Subcutaneous abdominal adipose tissue (tissue), 5 donors: ENCODE data around the gene SMTNL2.
"Not testable (repeated sequence)": the region's sequence is repeated elsewhere in the genome, so short reads cannot be mapped to it uniquely, and the experiment has no call there.

Experiments used
- H3K27ac ChIP-seq: one replicate; pipeline ENCODE4 v1.7.0; 2013; ENCODE audit warnings: low read depth, mild to moderate bottlenecking, inconsistent platforms, low read length, moderate library complexity
- H3K27me3 ChIP-seq, 5 donors: one replicate each; pipeline ENCODE4 v1.7.0; 2013; ENCODE audit warnings: low read length in 5 of 5, inconsistent platforms in 1 of 5; ENCODE audit not compliant: control insufficient read depth in 5 of 5, insufficient read depth in 4 of 5
- H3K36me3 ChIP-seq, 5 donors: one replicate each; pipeline ENCODE4 v1.7.0; 2013; ENCODE audit warnings: low read length in 5 of 5; ENCODE audit not compliant: control insufficient read depth in 5 of 5, insufficient read depth in 5 of 5
- H3K4me1 ChIP-seq, 5 donors: one replicate each; pipeline ENCODE4 v1.7.0; 2013; ENCODE audit warnings: low read length in 5 of 5, mild to moderate bottlenecking in 3 of 5, moderate library complexity in 1 of 5; ENCODE audit not compliant: control insufficient read depth in 5 of 5, insufficient read depth in 5 of 5
- H3K4me3 ChIP-seq, 5 donors: one replicate each; pipeline ENCODE4 v1.7.0; 2013; ENCODE audit warnings: low read length in 5 of 5, low read depth in 1 of 5
- H3K9ac ChIP-seq, 5 donors: one replicate each; pipeline ENCODE4 v1.7.0; 2013; ENCODE audit warnings: low read length in 5 of 5, mild to moderate bottlenecking in 4 of 5, moderate library complexity in 3 of 5
- H3K9me3 ChIP-seq, 5 donors: one replicate each; pipeline ENCODE4 v1.7.0; 2013; ENCODE audit warnings: low read length in 5 of 5; ENCODE audit not compliant: control insufficient read depth in 5 of 5
- donor health status: healthy.
- donor health status: healthy.
- donor health status: healthy.
- donor health status: healthy.
- donor health status: healthy.

Gene SMTNL2

DNA sequence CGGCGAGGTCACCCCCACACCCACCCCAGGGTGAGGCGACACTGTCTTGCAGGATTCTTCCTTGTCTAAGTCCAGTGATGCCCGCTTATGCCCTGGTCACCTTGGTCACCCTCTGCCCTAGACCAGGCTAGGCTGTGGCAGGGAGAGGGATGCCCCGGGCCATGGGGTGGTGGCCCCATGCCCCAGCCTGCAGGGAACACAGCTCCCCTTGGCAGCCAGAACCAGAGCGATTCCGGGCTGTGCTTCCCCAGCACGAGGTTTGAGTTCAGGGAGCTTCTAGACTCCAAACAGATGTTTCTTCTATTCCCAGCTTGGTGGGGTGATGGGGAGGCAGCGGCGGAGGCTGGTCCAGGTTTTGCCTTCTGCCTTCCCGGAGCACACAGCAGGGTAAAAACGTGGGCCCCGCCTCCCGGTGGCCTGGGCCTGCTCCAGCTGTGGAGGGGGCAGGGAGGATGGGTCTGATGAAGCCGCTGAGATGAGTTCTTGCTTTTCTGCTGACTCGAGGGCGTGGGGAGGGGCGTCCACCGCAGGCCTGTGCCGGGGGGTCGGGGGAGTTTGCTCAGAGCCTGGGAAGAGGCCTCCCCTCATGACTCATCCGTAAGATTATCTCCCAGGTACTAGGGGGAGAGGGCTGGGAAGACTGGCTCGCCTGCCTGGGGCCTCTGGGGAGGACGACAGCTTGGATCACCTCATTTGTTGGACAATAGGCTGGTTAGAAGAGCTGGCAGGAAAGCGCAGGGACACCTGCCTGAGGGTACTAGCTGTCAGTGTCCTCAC, 15.4 kb downstream of the SMTNL2 start:
- Histone ChIP-seq H3K36me3 (no peaks in the 10 kb centered on the region), H3K9me3 (no peaks in the 10 kb centered on the region), H3K4me1 (peaks cover 3 to 20% (median 19%) of the 10 kb centered on the region in 5 donors)

DNA sequence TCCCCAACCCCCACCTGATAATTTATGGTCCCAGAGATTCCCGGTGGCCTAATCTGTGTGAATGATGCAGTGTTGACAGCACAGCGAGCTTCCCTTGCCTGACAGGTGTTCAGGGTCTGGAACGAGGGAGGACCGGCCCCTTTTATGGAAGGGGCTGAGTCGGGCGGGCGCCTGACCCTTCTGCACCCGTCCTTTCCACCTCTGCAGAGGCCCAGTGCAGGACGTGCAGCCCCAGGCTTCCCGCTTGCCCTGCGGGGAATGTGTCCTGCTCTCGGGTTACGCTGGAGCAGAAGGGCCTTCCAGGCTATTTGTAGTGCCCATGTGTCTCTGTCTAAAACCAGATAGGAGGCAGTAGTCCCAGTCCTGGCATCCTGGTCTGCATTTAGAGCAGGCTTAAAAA, 16.2 kb downstream of the SMTNL2 start:
- H3K36me3 ChIP-seq, result no peaks in the 10 kb centered on the region
- H3K27ac ChIP-seq, result no peak overlapping the region
- H3K4me1 ChIP-seq, result peaks cover 3 to 28% (median 26%) of the 10 kb centered on the region in 5 donors
- no peak overlapping the region for H3K4me3 ChIP-seq
- H3K9me3 ChIP-seq, result no peaks in the 10 kb centered on the region
- no peak overlapping the region for H3K9ac ChIP-seq
- H3K27me3 ChIP-seq, result peaks cover 0 to 7% (median 2%) of the 10 kb centered on the region in 5 donors

More for the DNA sequence above, 15.4 kb downstream of the SMTNL2 start:
- no peak overlapping the region for H3K9ac ChIP-seq
- H3K27me3 ChIP-seq, result peaks cover 0 to 7% (median 2%) of the 10 kb centered on the region in 5 donors
- H3K27ac ChIP-seq, result no peak overlapping the region
- H3K4me3 ChIP-seq, result no peak overlapping the region

DNA sequence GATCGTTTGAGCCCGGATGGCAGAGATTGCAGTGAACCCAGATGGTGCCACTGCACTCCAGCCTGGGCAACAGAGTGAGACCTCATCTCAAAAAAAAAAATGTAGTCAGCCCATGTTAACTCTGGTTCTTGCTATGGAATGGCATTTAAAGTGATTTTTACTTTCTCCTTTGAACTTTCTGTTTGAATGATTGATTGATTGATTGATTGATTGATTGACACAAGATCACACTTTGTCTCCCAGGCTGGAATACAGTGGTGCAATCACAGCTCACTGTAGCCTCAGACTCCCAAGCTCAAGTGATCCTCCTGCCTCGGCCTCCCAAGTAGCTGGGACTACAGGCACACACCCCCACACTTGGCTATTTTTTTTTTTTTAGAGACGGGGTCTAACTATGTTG, 17.0 kb downstream of the SMTNL2 start:
- H3K27me3 ChIP-seq, result peaks cover 0 to 7% (median 2%) of the 10 kb centered on the region in 5 donors
- H3K9ac ChIP-seq, result no peak overlapping the region
- H3K27ac ChIP-seq, result no peak overlapping the region
- peaks cover 4 to 33% (median 29%) of the 10 kb centered on the region in 5 donors for H3K4me1 ChIP-seq
- H3K36me3 ChIP-seq, result no peaks in the 10 kb centered on the region
- no peak overlapping the region for H3K4me3 ChIP-seq
- H3K9me3 ChIP-seq, result no peaks in the 10 kb centered on the region

DNA sequence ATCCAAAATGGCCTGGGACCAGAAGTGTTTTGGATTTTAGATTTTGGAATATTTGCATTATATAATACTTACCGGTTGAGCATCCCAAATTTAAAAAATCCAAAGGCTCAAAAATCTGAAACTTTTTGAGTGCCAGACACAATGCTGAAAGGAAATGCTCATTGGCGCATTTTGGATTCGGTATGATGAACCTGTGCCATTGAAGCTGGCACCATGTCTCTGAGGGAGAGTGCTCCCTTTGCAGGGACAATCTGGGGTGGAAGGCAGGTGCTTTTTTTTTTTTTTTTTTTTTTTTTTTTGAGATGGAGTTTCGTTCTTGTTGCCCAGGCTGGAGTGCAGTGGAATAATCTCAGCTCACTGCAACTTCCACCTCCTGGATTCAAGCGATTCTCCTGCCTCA, 17.7 kb downstream of the SMTNL2 start:
- Histone ChIP-seq H3K4me3 (no peak overlapping the region), H3K9ac (no peak overlapping the region), H3K36me3 (no peaks in the 10 kb centered on the region), H3K4me1 (peaks cover 4 to 33% (median 29%) of the 10 kb centered on the region in 5 donors), H3K9me3 (no peaks in the 10 kb centered on the region), H3K27ac (no peak overlapping the region), H3K27me3 (peaks cover 0 to 7% (median 2%) of the 10 kb centered on the region in 5 donors)

DNA sequence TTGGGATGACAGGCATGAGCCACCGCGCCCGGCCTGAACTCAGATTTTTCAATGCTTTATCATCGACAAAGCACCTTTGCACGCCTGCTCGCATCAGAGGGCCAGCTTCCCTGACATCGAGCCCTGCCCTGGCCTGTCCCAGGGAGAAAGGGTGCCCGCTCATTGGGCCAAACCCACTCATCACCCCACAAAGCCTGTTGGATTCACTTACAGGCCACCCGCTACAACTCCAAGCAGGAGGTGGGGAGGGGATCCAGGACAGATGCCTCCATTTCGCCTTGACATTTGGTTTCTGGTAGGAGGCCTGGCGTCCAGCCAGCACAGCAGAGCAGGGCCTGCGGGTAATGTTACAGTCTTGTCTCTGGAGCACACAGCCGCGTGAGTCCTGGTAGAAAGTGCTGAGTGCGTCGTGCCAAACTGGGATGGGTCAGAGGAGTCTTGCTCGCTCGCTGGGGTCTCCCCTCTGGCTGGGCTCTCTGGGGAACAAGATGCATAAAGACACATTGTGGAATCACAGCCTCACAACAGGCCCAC, 19.8 kb downstream of the SMTNL2 start:
- Histone ChIP-seq H3K9me3 (no peaks in the 10 kb centered on the region), H3K27ac (no peak overlapping the region), H3K36me3 (no peaks in the 10 kb centered on the region), H3K4me1 (peaks cover 4 to 45% (median 34%) of the 10 kb centered on the region in 5 donors), H3K9ac (no peak overlapping the region), H3K4me3 (no peak overlapping the region), H3K27me3 (peaks cover 0 to 6% (median under 1%) of the 10 kb centered on the region in 5 donors)

DNA sequence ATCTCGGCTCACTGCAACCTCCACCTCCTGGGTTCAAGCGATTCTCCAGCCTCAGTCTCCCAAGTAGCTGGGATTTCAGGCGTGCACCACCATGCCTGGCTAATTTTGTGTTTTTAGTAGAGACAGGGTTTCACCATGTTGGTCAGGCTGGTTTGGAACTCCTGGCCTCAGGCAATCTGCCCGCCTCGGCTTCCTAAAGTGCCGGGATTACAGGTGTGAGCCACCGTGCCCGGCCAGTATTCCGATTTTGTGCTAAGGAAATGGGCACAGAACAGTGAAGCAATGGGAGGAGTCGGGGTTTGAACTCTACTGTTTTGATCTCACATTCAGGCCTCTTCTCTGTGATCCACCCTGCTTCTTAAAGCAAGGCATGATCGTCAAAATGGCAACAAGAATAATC, 20.4 kb downstream of the SMTNL2 start:
- H3K27ac ChIP-seq, H3K27me3 ChIP-seq, H3K36me3 ChIP-seq, H3K4me3 ChIP-seq, H3K9ac ChIP-seq, H3K9me3 ChIP-seq: not testable (repeated sequence)
- H3K4me1 ChIP-seq, result peaks cover 4 to 40% (median 28%) of the 10 kb centered on the region in 5 donors

DNA sequence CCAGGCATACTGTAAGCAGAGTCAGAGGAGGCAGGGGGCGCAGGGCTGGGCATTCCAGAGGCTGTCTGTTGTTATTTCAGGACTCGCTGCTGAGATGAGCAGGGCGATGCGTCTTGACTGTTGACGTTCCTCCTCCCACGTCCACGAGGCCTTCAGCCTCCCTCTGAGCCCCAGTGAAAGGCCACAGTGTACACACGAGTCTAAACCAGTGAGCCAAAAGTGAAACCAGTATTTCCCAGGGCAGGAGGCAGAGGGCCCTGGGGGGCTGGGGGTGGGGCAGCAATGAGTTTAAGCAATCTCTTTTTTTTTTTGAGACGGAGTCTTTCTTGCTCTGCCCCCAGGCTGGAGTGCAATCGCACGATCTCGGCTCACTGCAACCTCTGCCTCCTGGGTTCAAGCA, 21.5 kb downstream of the SMTNL2 start:
- Histone ChIP-seq H3K36me3 (no peaks in the 10 kb centered on the region), H3K27me3 (no peaks in the 10 kb centered on the region), H3K9me3 (no peaks in the 10 kb centered on the region), H3K27ac (no peak overlapping the region), H3K4me3 (no peak overlapping the region), H3K9ac (no peak overlapping the region), H3K4me1 (peaks cover 4 to 37% (median 28%) of the 10 kb centered on the region in 5 donors)

DNA sequence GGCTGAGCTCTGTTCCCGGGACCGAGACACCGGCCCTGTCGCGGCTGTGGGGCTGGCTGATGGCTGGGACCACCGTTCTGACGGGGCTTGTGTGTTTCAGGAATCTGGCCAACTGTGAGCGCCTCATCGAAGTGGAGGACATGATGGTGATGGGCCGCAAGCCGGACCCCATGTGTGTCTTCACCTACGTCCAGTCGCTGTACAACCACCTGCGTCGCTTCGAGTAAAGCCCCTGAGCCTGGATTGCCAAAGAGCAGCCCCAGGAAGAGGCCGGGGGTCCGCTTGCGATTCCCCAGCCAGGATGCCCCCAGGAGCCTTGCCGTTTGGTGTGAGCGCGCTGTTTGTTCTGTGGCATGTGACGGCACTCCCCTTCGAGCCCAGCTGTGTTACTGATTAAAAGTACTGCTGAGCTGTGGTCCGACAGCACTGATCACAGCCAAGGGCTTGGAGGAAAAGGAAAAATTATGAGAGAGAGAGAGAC, 23.0 kb downstream of the SMTNL2 start:
- Histone ChIP-seq H3K27ac (no peak overlapping the region), H3K36me3 (no peaks in the 10 kb centered on the region), H3K4me1 (peaks cover 4 to 37% (median 28%) of the 10 kb centered on the region in 5 donors), H3K27me3 (no peaks in the 10 kb centered on the region), H3K9me3 (no peaks in the 10 kb centered on the region), H3K9ac (peak overlapping the region in 3 of 5 donors; percentile 20 to 56 (median 46)), H3K4me3 (no peak overlapping the region)

DNA sequence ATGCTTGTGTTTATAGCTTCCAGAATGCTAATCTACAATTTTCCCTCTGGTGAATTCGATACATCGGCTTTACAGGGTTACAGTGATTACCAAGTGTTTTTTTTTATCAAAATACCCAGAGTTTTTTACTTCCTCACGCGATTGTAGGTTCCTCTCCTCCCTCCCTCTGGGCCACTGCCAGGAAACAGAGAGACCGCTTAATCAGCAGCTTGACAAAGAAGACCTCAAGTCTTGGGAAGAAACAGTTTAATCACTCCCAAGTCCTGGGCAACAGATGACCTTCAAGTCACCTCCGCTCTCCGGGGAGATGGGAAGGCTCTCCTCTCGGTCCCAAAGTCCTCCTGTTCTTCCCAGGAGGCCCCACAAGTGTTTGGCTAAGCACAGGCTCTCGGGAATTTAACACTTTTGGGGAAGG, 23.5 kb downstream of the SMTNL2 start:
- Histone ChIP-seq H3K9me3 (no peaks in the 10 kb centered on the region), H3K36me3 (no peaks in the 10 kb centered on the region), H3K4me3 (no peak overlapping the region), H3K4me1 (peaks cover 4 to 37% (median 28%) of the 10 kb centered on the region in 5 donors), H3K27ac (no peak overlapping the region), H3K27me3 (no peaks in the 10 kb centered on the region), H3K9ac (peak overlapping the region in 3 of 5 donors; percentile 20 to 56 (median 46))

DNA sequence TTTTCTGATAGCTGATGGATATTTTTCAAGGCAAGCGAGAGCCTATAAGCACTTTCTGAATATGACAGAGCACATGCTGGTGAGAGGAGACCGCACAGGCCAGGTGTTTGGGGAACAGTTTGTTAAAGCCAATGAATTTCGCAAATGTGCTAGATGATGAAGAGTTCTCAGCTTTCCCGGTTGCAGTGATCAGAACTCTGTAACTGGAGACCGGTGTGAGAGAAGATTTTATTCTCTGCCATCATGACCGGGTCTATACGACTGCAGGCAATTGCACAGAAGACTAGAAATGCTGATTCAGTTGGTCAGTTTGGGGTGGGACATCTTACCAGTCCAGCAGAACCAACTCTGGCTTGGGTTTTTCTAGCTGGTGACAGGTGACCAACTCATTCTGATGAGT, 25.4 kb downstream of the SMTNL2 start:
- no peaks in the 10 kb centered on the region for H3K27me3 ChIP-seq
- no peak overlapping the region for H3K27ac ChIP-seq
- H3K36me3 ChIP-seq, result no peaks in the 10 kb centered on the region
- H3K9me3 ChIP-seq, result no peaks in the 10 kb centered on the region
- H3K4me3 ChIP-seq, result no peak overlapping the region
- no peak overlapping the region for H3K9ac ChIP-seq
- peaks cover 1 to 29% (median 22%) of the 10 kb centered on the region in 5 donors for H3K4me1 ChIP-seq
